HepG2 (cell line): ENCODE results near the gene ITIH6. TPM values are rescaled to one million over a fixed set of nuclear protein-coding genes. Genes with fewer than 3 reads are reported as not detected.
A peak's percentile ranks its signal among the peaks of the same experiment; 100 is the strongest.

Experiments
- ATAC-seq: fragments of 200-7000 bp; cut with Tn5 transposase; 3 replicates; pipeline ENCODE4 v1.9.1; 2020; ENCODE audit warnings: mild to moderate bottlenecking, moderate library complexity
- BruUV-seq: library from RNA; stranded (reverse); fragments of 400-500 nt; replicated peaks from 2 replicates; lab custom pipeline; 2021; lab: Mats Ljungman, UMichigan
- CTCF ChIA-PET: fragments of 300-600 bp; formaldehyde crosslinking; extraction: SDS; loops from one replicate; lab custom pipeline; 2021; ENCODE audit warnings: low total read pairs, inconsistent platforms, low intra/inter-chr PET ratio; lab: Yijun Ruan, JAX
- POLR2A ChIA-PET: fragments of 350-600 bp; sonication (Branson Sonifier 250); formaldehyde crosslinking; loops from one replicate; lab custom pipeline; 2020; ENCODE audit warnings: antibody characterized with exemption, inconsistent platforms; lab: Yijun Ruan, JAX
- DNase-seq: peaks from one replicate; pipeline ENCODE4 v3.0.0-alpha.2; 2015; ENCODE audit warnings: low spot score
- FAIRE-seq: peaks from 3 replicates; lab custom pipeline; 2011; peaks lifted over from hg19 to GRCh38; lab: Jason Lieb, UNC
- H2AFZ ChIP-seq: one replicate; pipeline ENCODE4 v1.6.1; 2011; ENCODE audit warnings: low read length, inconsistent platforms
- H3K27ac ChIP-seq: fragments of 300-600 bp; 3 replicates; pipeline ENCODE4 v1.8.0; 2011; ENCODE audit warnings: mixed run types, mild to moderate bottlenecking, mixed read lengths, low read length, inconsistent platforms; ENCODE audit not compliant: insufficient read depth; ENCODE audit errors: extremely low read length
- H3K27me3 ChIP-seq, 2 experiments: fragments of 200-600 bp in 1 of 2; 2 replicates in 1 of 2; 3 replicates in 1 of 2; pipeline versions ENCODE4 v1.6.0 to v1.8.0; 2011; ENCODE audit warnings: low read length in 2 of 2, mild to moderate bottlenecking in 2 of 2, moderate library complexity in 2 of 2, inconsistent platforms in 1 of 2; ENCODE audit not compliant: insufficient read depth in 2 of 2, control insufficient read depth in 1 of 2
- H3K36me3 ChIP-seq, 2 experiments: fragments of 200-600 bp in 1 of 2; replicated peaks in 1 of 2; 2 replicates in 1 of 2; 3 replicates in 1 of 2; pipeline versions ENCODE4 v1.5.1 to v1.8.0; 2011; ENCODE audit warnings: low read length in 2 of 2, inconsistent platforms in 1 of 2; ENCODE audit not compliant: insufficient read depth in 2 of 2, control insufficient read depth in 1 of 2
- H3K4me1 ChIP-seq: 2 replicates; pipeline ENCODE4 v1.5.1; 2012; ENCODE audit warnings: low read length, inconsistent platforms; ENCODE audit not compliant: insufficient read depth
- H3K4me2 ChIP-seq: 2 replicates; pipeline ENCODE4 v1.6.0; 2011; ENCODE audit warnings: low read depth, low read length, inconsistent platforms
- H3K4me3 ChIP-seq, 3 experiments: fragments of 200-600 bp in 1 of 3; sonication (generic), shearing (Covaris generic) in 1 of 3; replicated peaks in 1 of 3; 2 replicates each; pipeline ENCODE4 v1.5.1; 2011 to 2016; ENCODE audit warnings: low read length in 3 of 3, inconsistent platforms in 2 of 3, low read depth in 2 of 3, mild to moderate bottlenecking in 2 of 3, control low read depth in 1 of 3, mixed read lengths in 1 of 3; ENCODE audit not compliant: insufficient read depth in 1 of 3
- H3K79me2 ChIP-seq: one replicate; pipeline ENCODE4 v1.6.1; 2011; ENCODE audit warnings: low read length, inconsistent platforms; ENCODE audit not compliant: insufficient read depth
- H3K9ac ChIP-seq: 2 replicates; pipeline ENCODE4 v1.6.0; 2011; ENCODE audit warnings: mild to moderate bottlenecking, low read depth, low read length, inconsistent platforms; ENCODE audit not compliant: insufficient read depth
- H3K9me3 ChIP-seq: 2 replicates; pipeline ENCODE4 v1.5.1; 2012; ENCODE audit warnings: mild to moderate bottlenecking, low read length
- H4K20me1 ChIP-seq: 2 replicates; pipeline ENCODE4 v1.6.0; 2011; ENCODE audit warnings: inconsistent platforms, mild to moderate bottlenecking, low read length, moderate library complexity; ENCODE audit not compliant: insufficient read depth
- BCL3 ChIP-seq: sonication (generic); formaldehyde crosslinking; IDR thresholded peaks from 2 replicates; pipeline ENCODE4 v1.5.1; 2020; ENCODE audit warnings: mild to moderate bottlenecking, missing genetic modification reagents, moderate library complexity
- GTF2F1 ChIP-seq: fragments of 150-350 bp; IDR thresholded peaks from 2 replicates; pipeline ENCODE4 v1.6.1; 2014; ENCODE audit warnings: low read length
- IRF9 ChIP-seq: sonication (generic); formaldehyde crosslinking; IDR thresholded peaks from 2 replicates; pipeline ENCODE4 v1.8.0; 2022; ENCODE audit warnings: missing genetic modification reagents, mild to moderate bottlenecking, borderline replicate concordance
- KLF13 ChIP-seq: sonication (generic); formaldehyde crosslinking; IDR thresholded peaks from 2 replicates; pipeline ENCODE4 v1.4.0; 2020; ENCODE audit warnings: mild to moderate bottlenecking, missing genetic modification reagents
- POGZ ChIP-seq: sonication (generic); formaldehyde crosslinking; IDR thresholded peaks from 2 replicates; pipeline ENCODE4 v1.4.0; 2020; ENCODE audit warnings: mild to moderate bottlenecking, missing genetic modification reagents
- TGIF2 ChIP-seq: IDR thresholded peaks from 2 replicates; pipeline ENCODE4 v1.6.1; 2016; ENCODE audit warnings: control low read depth, missing compliant biosample characterization
- TP53 ChIP-seq: sonication (generic); formaldehyde crosslinking; conservative IDR thresholded peaks from 2 replicates; pipeline ENCODE4 v1.4.0; 2020; ENCODE audit warnings: missing genetic modification reagents
- ZNF468 ChIP-seq: sonication (generic); formaldehyde crosslinking; IDR thresholded peaks from 2 replicates; pipeline ENCODE4 v1.8.0; 2022; ENCODE audit warnings: mild to moderate bottlenecking, moderate library complexity, missing genetic modification reagents
- ZNF496 ChIP-seq: sonication (generic); formaldehyde crosslinking; IDR thresholded peaks from 2 replicates; pipeline ENCODE4 v1.8.1; 2023; ENCODE audit warnings: mild to moderate bottlenecking, moderate library complexity, missing genetic modification reagents; ENCODE audit not compliant: insufficient replicate concordance
- ZNF790 ChIP-seq: sonication (generic); formaldehyde crosslinking; IDR thresholded peaks from 2 replicates; pipeline ENCODE4 v1.8.0; 2022; ENCODE audit warnings: missing genetic modification reagents, mild to moderate bottlenecking, borderline replicate concordance
- ZSCAN25 ChIP-seq: sonication (generic); formaldehyde crosslinking; IDR thresholded peaks from 2 replicates; pipeline ENCODE4 v1.8.0; 2022; ENCODE audit warnings: mild to moderate bottlenecking, missing genetic modification reagents
- ZSCAN31 ChIP-seq: sonication (generic); formaldehyde crosslinking; IDR thresholded peaks from 2 replicates; pipeline ENCODE4 v1.5.0; 2020; ENCODE audit warnings: low read depth, mild to moderate bottlenecking, missing genetic modification reagents
- ZSCAN9 ChIP-seq: IDR thresholded peaks from 2 replicates; pipeline ENCODE4 v1.6.1; 2016; ENCODE audit warnings: borderline replicate concordance
- WGBS: methylation state at CpG from one replicate; pipeline ENCODE4 v1.1.6; 2017; ENCODE audit warnings: low lambda C conversion rate; 5-methylcytosine and 5-hydroxymethylcytosine counted together
- in situ Hi-C: cut with HindIII; loops from 2 replicates; pipeline ENCODE4 v1.10.0; 2017; ENCODE audit warnings: low pct_unique_long_range_greater_than_20kb; ENCODE audit not compliant: extremely low pct_ligation_motif_present
- intact Hi-C: fragments of 100-400 bp; cut with micrococcal nuclease; formaldehyde crosslinking; loops from one replicate; pipeline ENCODE4 v1.10.0; 2022; ENCODE audit not compliant: unreplicated experiment
- polyA plus RNA-seq, 8 experiments: library from polyadenylated mRNA; depleted of rRNA in 3 of 8; stranded (reverse) in 7 of 8; unstranded in 1 of 8; fragments of >200 nt; fragmentation: Illumina TruSeq in 4 of 8; extraction: Trizol in 4 of 8; gene quantifications; 2 replicates each; pipeline versions ENCODE4 v1.2.1 to v1.2.3, GENCODE V29; 2011 to 2016; ENCODE audit warnings: low read depth in 4 of 8, missing spikeins in 1 of 8, mixed read lengths in 1 of 8; ENCODE audit not compliant: insufficient read depth in 1 of 8
- total RNA-seq, 5 experiments: library from RNA; depleted of rRNA; stranded (reverse); fragments of >200 nt; fragmentation: Illumina TruSeq; extraction: Trizol; gene quantifications; 2 replicates each; pipeline ENCODE4 v1.2.3, GENCODE V29; 2016; ENCODE audit warnings: low read depth in 1 of 5
- TF ChIP-seq, protein P1 (sequence below): sonication (generic); formaldehyde crosslinking; IDR thresholded peaks from 2 replicates; pipeline ENCODE4 v1.4.0; 2020; ENCODE audit warnings: missing genetic modification reagents, borderline replicate concordance
- TF ChIP-seq, protein P2 (sequence below): sonication (generic); formaldehyde crosslinking; IDR thresholded peaks from 2 replicates; pipeline ENCODE4 v1.4.0; 2020; ENCODE audit warnings: missing genetic modification reagents

ITIH6 gene
- total and polyA plus RNA-seq, 2 of the 13 experiments (the other 11 are each of a cell fraction or from before 2014, with no cell fraction given): not detected

- TF ChIP-seq BCL3 (CRISPR knock-in tag): no peak
- TF ChIP-seq TGIF2 (CRISPR knock-in tag): no peak
- TF ChIP-seq, protein P1, sequence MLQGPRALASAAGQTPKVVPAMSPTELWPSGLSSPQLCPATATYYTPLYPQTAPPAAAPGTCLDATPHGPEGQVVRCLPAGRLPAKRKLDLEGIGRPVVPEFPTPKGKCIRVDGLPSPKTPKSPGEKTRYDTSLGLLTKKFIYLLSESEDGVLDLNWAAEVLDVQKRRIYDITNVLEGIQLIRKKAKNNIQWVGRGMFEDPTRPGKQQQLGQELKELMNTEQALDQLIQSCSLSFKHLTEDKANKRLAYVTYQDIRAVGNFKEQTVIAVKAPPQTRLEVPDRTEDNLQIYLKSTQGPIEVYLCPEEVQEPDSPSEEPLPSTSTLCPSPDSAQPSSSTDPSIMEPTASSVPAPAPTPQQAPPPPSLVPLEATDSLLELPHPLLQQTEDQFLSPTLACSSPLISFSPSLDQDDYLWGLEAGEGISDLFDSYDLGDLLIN (CRISPR knock-in tag): no peak
Measured at GRCh38 chrX:54819201-54819600, 21.1 kb upstream of the ITIH6 start (continued).

DNA sequence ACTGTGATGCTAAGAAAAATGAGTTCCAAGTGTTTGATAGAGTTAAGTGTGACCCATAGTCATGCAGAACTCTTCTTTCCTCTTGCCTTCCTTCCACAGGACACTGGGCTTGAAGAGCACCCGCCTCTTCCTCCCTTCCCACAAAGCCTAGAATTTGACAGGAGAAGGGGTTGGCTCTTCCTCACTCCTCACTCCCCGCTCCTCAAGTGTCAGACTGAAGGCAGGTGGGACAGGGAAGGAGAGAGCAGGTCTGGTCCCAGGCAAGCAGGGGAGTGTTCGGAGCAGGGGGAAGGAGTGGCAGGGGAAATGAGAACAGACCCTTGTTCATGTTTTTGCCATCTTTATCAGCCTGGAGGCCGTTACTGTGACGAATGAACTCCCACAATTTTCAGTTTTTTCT lies 20.2 kb upstream of the ITIH6 start:
- ATAC-seq (peak; percentile 12; the same call in 2 of the 3 replicates), FAIRE-seq (no peak), DNase-seq (no peak)
- in situ Hi-C loops (no loop called here), intact Hi-C loops (no loop called here)
- H3K9me3 ChIP-seq: no peaks in the 10 kb centered on the region
- H3K36me3 ChIP-seq: peaks cover 3 to 4% of the 10 kb centered on the region in 2 experiments; a peak in 1 of 5 replicates
- BruUV-seq: no TSS peak
- H3K4me2 ChIP-seq: no peak overlapping the region
- ChIA-PET CTCF (no interaction called here), POLR2A (no interaction called here)
- H3K79me2 ChIP-seq: no peaks in the 10 kb centered on the region
- no peak overlapping the region for H2AFZ ChIP-seq
- no peak overlapping the region for H3K27ac ChIP-seq
- no peaks in the 10 kb centered on the region for H4K20me1 ChIP-seq
- WGBS: 58% methylated on average over 2 of the region's 5 CpGs
- H3K9ac ChIP-seq: no peak overlapping the region
- H3K4me3 ChIP-seq: no peak overlapping the region
- H3K4me1 ChIP-seq: no peaks in the 10 kb centered on the region
- H3K27me3 ChIP-seq: no peaks in the 10 kb centered on the region
- TF ChIP-seq, protein P2, sequence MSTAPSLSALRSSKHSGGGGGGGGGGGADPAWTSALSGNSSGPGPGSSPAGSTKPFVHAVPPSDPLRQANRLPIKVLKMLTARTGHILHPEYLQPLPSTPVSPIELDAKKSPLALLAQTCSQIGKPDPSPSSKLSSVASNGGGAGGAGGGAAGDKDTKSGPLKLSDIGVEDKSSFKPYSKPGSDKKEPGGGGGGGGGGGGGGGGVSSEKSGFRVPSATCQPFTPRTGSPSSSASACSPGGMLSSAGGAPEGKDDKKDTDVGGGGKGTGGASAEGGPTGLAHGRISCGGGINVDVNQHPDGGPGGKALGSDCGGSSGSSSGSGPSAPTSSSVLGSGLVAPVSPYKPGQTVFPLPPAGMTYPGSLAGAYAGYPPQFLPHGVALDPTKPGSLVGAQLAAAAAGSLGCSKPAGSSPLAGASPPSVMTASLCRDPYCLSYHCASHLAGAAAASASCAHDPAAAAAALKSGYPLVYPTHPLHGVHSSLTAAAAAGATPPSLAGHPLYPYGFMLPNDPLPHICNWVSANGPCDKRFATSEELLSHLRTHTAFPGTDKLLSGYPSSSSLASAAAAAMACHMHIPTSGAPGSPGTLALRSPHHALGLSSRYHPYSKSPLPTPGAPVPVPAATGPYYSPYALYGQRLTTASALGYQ (CRISPR knock-in tag): no peak
- TF ChIP-seq ZSCAN25 (CRISPR knock-in tag): no peak
- no peak for TF ChIP-seq TP53 (CRISPR knock-in tag)
- TF ChIP-seq KLF13 (CRISPR knock-in tag): no peak
- TF ChIP-seq ZNF790 (CRISPR knock-in tag): no peak
- no peak for TF ChIP-seq POGZ (CRISPR knock-in tag)
- TF ChIP-seq IRF9: no peak
- TF ChIP-seq ZNF468 (CRISPR knock-in tag): no peak
- TF ChIP-seq GTF2F1: no peak
- no peak for TF ChIP-seq ZSCAN9
- TF ChIP-seq ZSCAN31 (CRISPR knock-in tag): no peak
- no peak for TF ChIP-seq ZNF496
